H1 (cell line): ENCODE data around the gene PSMB5.

Experiments used
- BACH1 ChIP-seq: IDR thresholded peaks from 2 replicates; pipeline ENCODE4 v1.6.1; 2012; ENCODE audit warnings: low read length, improper control_type of control experiment
- EP300 ChIP-seq, 2 experiments: IDR thresholded peaks; 1 replicate in 1 of 2; 2 replicates in 1 of 2; pipeline ENCODE4 v1.6.1; 2011 to 2012; ENCODE audit warnings: low read depth in 2 of 2, low read length in 2 of 2, mild to moderate bottlenecking in 2 of 2, borderline replicate concordance in 1 of 2, inconsistent platforms in 1 of 2, moderate library complexity in 1 of 2
- EZH2 ChIP-seq: fragments of 200-600 bp; sonication (generic); IDR thresholded peaks from 2 replicates; pipeline ENCODE4 v1.7.1; 2012; ENCODE audit warnings: low read depth, mild to moderate bottlenecking, moderate library complexity, low read length, inconsistent platforms; ENCODE audit not compliant: severe bottlenecking
- HDAC6 ChIP-seq: IDR thresholded peaks from one replicate; pipeline ENCODE4 v1.7.1; 2012; ENCODE audit warnings: low read depth, mild to moderate bottlenecking, inconsistent platforms, low read length, moderate library complexity
- POLR2A ChIP-seq, 2 experiments: IDR thresholded peaks; 1 replicate in 1 of 2; 2 replicates in 1 of 2; pipeline ENCODE4 v1.6.1; 2011; ENCODE audit warnings: low read depth in 2 of 2, low read length in 2 of 2, mild to moderate bottlenecking in 2 of 2; ENCODE audit errors: control extremely low read depth in 1 of 2
- POLR2AphosphoS5 ChIP-seq: IDR thresholded peaks from 2 replicates; pipeline ENCODE4 v1.6.1; 2011; ENCODE audit warnings: low read depth, low read length
- RFX5 ChIP-seq: IDR thresholded peaks from 2 replicates; pipeline ENCODE4 v1.6.1; 2011; ENCODE audit warnings: low read depth, low read length, improper control_type of control experiment, borderline replicate concordance
- TF ChIP-seq, protein P1 (sequence below), 3 experiments: IDR thresholded peaks; 1 replicate in 2 of 3; 2 replicates in 1 of 3; pipeline versions ENCODE4 v1.5.1 to v1.6.1; 2011; ENCODE audit warnings: low read length in 3 of 3, mild to moderate bottlenecking in 3 of 3, inconsistent platforms in 2 of 3, low read depth in 1 of 3, moderate library complexity in 1 of 3; ENCODE audit not compliant: insufficient read depth in 1 of 3; ENCODE audit errors: control extremely low read depth in 1 of 3

- TF ChIP-seq, protein P1, sequence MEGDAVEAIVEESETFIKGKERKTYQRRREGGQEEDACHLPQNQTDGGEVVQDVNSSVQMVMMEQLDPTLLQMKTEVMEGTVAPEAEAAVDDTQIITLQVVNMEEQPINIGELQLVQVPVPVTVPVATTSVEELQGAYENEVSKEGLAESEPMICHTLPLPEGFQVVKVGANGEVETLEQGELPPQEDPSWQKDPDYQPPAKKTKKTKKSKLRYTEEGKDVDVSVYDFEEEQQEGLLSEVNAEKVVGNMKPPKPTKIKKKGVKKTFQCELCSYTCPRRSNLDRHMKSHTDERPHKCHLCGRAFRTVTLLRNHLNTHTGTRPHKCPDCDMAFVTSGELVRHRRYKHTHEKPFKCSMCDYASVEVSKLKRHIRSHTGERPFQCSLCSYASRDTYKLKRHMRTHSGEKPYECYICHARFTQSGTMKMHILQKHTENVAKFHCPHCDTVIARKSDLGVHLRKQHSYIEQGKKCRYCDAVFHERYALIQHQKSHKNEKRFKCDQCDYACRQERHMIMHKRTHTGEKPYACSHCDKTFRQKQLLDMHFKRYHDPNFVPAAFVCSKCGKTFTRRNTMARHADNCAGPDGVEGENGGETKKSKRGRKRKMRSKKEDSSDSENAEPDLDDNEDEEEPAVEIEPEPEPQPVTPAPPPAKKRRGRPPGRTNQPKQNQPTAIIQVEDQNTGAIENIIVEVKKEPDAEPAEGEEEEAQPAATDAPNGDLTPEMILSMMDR (IDR thresholded peaks at IDR 0.05; ENCODE audit: control extremely low read depth in 1 of 3, insufficient read depth in 1 of 3, low read depth in 1 of 3, low read length in 3 of 3): no peak
- TF ChIP-seq HDAC6 (no peak), POLR2AphosphoS5 (no peak; the same call in 1 of the 2 replicates), RFX5 (no peak), EZH2 (no peak), POLR2A (IDR thresholded peaks at IDR 0.05; ENCODE audit: control extremely low read depth in 1 of 2, low read depth in 2 of 2, low read length in 2 of 2) (no peak; a peak in 1 of 3 replicates), EP300 (IDR thresholded peaks at IDR 0.05; ENCODE audit: borderline replicate concordance in 1 of 2, low read depth in 2 of 2, low read length in 2 of 2) (no peak), BACH1 (no peak)
Measured at GRCh38 chr14:22978487-22978837, 56.2 kb downstream of the PSMB5 start.
